ENCODE data around the gene NT5DC4.

DNA sequence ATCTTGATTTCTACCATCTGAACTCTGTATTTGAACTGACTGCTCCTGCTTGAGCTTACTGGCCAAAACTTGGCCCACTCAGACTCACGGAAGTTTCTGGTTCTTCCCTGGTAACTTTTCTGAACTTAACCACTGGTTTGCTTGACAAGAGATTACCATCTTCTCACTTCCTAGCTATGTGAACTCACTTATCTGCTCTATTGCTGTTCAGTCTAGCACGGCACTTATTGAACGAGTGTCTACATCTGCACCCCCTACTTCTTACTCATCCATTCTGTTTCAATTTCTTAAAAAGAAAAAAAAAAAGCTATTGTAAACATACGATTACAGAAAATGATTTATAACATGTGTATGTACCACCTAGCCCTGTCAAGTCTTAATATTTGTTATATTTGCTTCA is 34.6 kb downstream of the NT5DC4 start:
- TF ChIP-seq, protein P1, sequence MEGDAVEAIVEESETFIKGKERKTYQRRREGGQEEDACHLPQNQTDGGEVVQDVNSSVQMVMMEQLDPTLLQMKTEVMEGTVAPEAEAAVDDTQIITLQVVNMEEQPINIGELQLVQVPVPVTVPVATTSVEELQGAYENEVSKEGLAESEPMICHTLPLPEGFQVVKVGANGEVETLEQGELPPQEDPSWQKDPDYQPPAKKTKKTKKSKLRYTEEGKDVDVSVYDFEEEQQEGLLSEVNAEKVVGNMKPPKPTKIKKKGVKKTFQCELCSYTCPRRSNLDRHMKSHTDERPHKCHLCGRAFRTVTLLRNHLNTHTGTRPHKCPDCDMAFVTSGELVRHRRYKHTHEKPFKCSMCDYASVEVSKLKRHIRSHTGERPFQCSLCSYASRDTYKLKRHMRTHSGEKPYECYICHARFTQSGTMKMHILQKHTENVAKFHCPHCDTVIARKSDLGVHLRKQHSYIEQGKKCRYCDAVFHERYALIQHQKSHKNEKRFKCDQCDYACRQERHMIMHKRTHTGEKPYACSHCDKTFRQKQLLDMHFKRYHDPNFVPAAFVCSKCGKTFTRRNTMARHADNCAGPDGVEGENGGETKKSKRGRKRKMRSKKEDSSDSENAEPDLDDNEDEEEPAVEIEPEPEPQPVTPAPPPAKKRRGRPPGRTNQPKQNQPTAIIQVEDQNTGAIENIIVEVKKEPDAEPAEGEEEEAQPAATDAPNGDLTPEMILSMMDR (IDR thresholded peaks at IDR 0.05; ENCODE audit: insufficient read depth, low read depth, low read length): no peak
- no peak for TF ChIP-seq EZH2 (IDR thresholded peaks at IDR 0.05; ENCODE audit: insufficient read depth, low read length)

Measured in astrocyte (in vitro differentiated cells and primary cell).